ENCODE results near the gene RXFP3. TPM values are rescaled to one million over a fixed set of nuclear protein-coding genes. Genes with fewer than 3 reads are reported as not detected.

Gene RXFP3
- total RNA-seq, 1 donor from 2014 or later = not detected

DNA sequence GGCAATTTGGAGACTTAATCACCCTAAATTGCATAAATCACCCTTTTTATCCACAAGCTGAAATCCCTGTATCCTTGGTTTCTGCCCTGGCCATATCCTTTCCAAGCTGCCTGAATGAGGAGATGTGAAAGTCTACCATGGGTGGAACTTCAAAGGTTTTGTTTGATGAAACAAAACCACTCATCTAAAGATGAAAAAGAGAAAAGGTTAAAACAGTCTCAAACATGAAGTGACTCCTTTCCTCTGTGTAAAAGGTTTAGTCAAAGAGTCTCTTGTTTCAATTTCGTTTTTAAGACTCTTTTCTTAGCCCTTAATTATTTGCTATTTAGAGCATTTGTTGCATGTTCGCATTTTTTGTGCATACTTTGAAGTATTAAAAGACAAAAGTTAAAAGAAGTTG lies 37.1 kb downstream of the RXFP3 start:
- Mint-ChIP-seq H3K36me3 (ENCODE audit: insufficient read depth) (no peaks in the 10 kb centered on the region), H3K4me1 (ENCODE audit: low read depth) (peaks cover 9% of the 10 kb centered on the region), H3K9me3 (ENCODE audit: low read depth) (no peaks in the 10 kb centered on the region), H3K27me3 (no peaks in the 10 kb centered on the region), H3K27ac (no peak overlapping the region), H3K4me3 (ENCODE audit: low read depth) (no peak overlapping the region)
- DNase-seq (ENCODE audit: low spot score, unreplicated experiment) = no peak
- TF ChIP-seq, protein P1, sequence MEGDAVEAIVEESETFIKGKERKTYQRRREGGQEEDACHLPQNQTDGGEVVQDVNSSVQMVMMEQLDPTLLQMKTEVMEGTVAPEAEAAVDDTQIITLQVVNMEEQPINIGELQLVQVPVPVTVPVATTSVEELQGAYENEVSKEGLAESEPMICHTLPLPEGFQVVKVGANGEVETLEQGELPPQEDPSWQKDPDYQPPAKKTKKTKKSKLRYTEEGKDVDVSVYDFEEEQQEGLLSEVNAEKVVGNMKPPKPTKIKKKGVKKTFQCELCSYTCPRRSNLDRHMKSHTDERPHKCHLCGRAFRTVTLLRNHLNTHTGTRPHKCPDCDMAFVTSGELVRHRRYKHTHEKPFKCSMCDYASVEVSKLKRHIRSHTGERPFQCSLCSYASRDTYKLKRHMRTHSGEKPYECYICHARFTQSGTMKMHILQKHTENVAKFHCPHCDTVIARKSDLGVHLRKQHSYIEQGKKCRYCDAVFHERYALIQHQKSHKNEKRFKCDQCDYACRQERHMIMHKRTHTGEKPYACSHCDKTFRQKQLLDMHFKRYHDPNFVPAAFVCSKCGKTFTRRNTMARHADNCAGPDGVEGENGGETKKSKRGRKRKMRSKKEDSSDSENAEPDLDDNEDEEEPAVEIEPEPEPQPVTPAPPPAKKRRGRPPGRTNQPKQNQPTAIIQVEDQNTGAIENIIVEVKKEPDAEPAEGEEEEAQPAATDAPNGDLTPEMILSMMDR (IDR thresholded peaks at IDR 0.05; ENCODE audit: unreplicated experiment) = no peak

GRCh38 chr5:33975852-33976251 lies 39.7 kb downstream of the RXFP3 start:
- Mint-ChIP-seq H3K36me3 (ENCODE audit: insufficient read depth) (no peaks in the 10 kb centered on the region), H3K27me3 (no peaks in the 10 kb centered on the region), H3K4me3 (ENCODE audit: low read depth) (no peak overlapping the region), H3K4me1 (ENCODE audit: low read depth) (peaks cover 10% of the 10 kb centered on the region), H3K27ac (no peak overlapping the region), H3K9me3 (ENCODE audit: low read depth) (no peaks in the 10 kb centered on the region)
- no peak for DNase-seq (ENCODE audit: low spot score, unreplicated experiment)
- TF ChIP-seq, protein P1 (IDR thresholded peaks at IDR 0.05; ENCODE audit: unreplicated experiment) = no peak

GRCh38 chr5:33976307-33976706 lies 40.1 kb downstream of the RXFP3 start:
- no peak for DNase-seq (ENCODE audit: low spot score, unreplicated experiment)
- peaks cover 14% of the 10 kb centered on the region for H3K4me1 Mint-ChIP-seq (ENCODE audit: low read depth)

DNA sequence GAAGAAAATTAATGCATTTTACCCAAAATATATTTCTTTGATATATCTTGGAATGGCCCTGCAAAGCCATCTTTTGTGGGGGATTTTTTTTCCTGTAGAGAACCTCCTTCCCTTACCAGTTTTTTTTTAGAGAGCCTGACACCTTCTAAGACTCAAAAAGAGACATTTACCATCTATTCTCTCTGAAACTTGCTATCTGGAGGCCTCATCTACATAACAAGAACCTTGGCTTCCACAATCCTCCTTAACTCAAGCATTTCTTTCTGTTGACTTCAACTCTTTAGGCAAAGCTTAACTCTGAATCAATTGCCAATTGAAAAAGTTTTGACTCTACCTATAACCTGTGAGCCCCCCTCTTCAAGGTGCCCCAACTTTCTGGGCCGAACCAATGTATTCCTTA lies 42.1 kb downstream of the RXFP3 start:
- TF ChIP-seq, protein P1 (IDR thresholded peaks at IDR 0.05; ENCODE audit: unreplicated experiment) = no peak
- H3K9me3 Mint-ChIP-seq (ENCODE audit: low read depth) = no peaks in the 10 kb centered on the region
- H3K4me3 Mint-ChIP-seq (ENCODE audit: low read depth) = no peak overlapping the region
- H3K27me3 Mint-ChIP-seq = no peaks in the 10 kb centered on the region
- no peak for DNase-seq (ENCODE audit: low spot score, unreplicated experiment)
- peaks cover 25% of the 10 kb centered on the region for H3K4me1 Mint-ChIP-seq (ENCODE audit: low read depth)
- no peaks in the 10 kb centered on the region for H3K36me3 Mint-ChIP-seq (ENCODE audit: insufficient read depth)
- no peak overlapping the region for H3K27ac Mint-ChIP-seq

More at GRCh38 chr5:33976307-33976706, 40.1 kb downstream of the RXFP3 start:
- Mint-ChIP-seq H3K36me3 (ENCODE audit: insufficient read depth) (no peaks in the 10 kb centered on the region), H3K27me3 (no peaks in the 10 kb centered on the region), H3K27ac (no peak overlapping the region), H3K9me3 (ENCODE audit: low read depth) (no peaks in the 10 kb centered on the region), H3K4me3 (ENCODE audit: low read depth) (no peak overlapping the region)
- TF ChIP-seq, protein P1 (IDR thresholded peaks at IDR 0.05; ENCODE audit: unreplicated experiment) = no peak

DNA sequence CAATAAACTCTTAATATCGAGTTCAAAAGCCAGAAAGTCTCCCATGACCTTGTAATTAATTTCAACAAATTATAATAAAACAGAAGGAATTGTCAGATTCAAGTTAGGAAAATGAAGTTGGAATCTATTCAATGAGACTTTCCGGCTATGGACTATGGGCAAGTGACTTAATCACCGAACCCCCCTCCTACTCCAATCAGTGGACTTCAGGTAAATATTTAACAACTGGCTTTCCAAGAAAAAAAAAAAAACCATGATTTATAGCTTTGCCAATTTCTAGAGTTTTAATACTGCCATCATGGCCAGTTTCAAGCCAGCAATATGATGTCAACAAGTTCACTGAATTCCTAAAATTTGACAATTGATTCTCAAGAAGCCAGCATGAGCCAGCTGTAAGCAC lies 43.8 kb downstream of the RXFP3 start:
- peaks cover 28% of the 10 kb centered on the region for H3K4me1 Mint-ChIP-seq (ENCODE audit: low read depth)
- H3K9me3 Mint-ChIP-seq (ENCODE audit: low read depth) = no peaks in the 10 kb centered on the region
- no peaks in the 10 kb centered on the region for H3K36me3 Mint-ChIP-seq (ENCODE audit: insufficient read depth)
- H3K27me3 Mint-ChIP-seq = no peaks in the 10 kb centered on the region
- DNase-seq (ENCODE audit: low spot score, unreplicated experiment) = no peak
- H3K27ac Mint-ChIP-seq = no peak overlapping the region
- no peak overlapping the region for H3K4me3 Mint-ChIP-seq (ENCODE audit: low read depth)
- TF ChIP-seq, protein P1 (IDR thresholded peaks at IDR 0.05; ENCODE audit: unreplicated experiment) = no peak
